D721Med (cell line): ENCODE results near the gene OR5A2.
"Not testable (repeated sequence)": the region's sequence is repeated elsewhere in the genome, so short reads cannot be mapped to it uniquely, and the experiment has no call there.

Source experiments
- DNase-seq: peaks from one replicate; pipeline ENCODE4 v3.0.0; 2011; ENCODE audit warnings: low spot score; ENCODE audit not compliant: insufficient read length
- FAIRE-seq: peaks from 2 replicates; lab custom pipeline; 2011; peaks lifted over from hg19 to GRCh38; lab: Jason Lieb, UNC
- CTCF ChIP-seq: IDR thresholded peaks from 2 replicates; pipeline ENCODE4 v1.5.1; 2012; ENCODE audit warnings: mild to moderate bottlenecking, control low read depth; ENCODE audit not compliant: insufficient read depth; ENCODE audit errors: missing control alignments

The OR5A2 gene

GRCh38 chr11:59426361-59427067 is at the start of gene OR5A2:
Gene OR5A2, minus strand, starts transcription at chr11:59426413. Its CDS starts 3,460 bp downstream, at chr11:59422953.
- no peak for FAIRE-seq
- TF ChIP-seq CTCF: no peak
- DNase-seq: no peak

GRCh38 chr11:59475176-59475575 is 49.0 kb upstream of the OR5A2 start:
- DNase-seq: no peak
- FAIRE-seq: no peak
- TF ChIP-seq CTCF: no peak

- no peak for FAIRE-seq
- DNase-seq: no peak
- no peak for TF ChIP-seq CTCF
Measured at GRCh38 chr11:59473015-59473414, 46.8 kb upstream of the OR5A2 start, which contains the start of gene OR4D10. Gene OR4D10, plus strand, starts transcription at chr11:59473315. Its CDS starts 4,115 bp downstream, at chr11:59477430.

- DNase-seq: no peak
- TF ChIP-seq CTCF: no peak
- no peak for FAIRE-seq
Measured at GRCh38 chr11:59463190-59463641, 37.0 kb upstream of the OR5A2 start.

GRCh38 chr11:59459916-59460315 is 33.7 kb upstream of the OR5A2 start:
- no peak for DNase-seq
- no peak for TF ChIP-seq CTCF
- no peak for FAIRE-seq

- no peak for TF ChIP-seq CTCF
- no peak for FAIRE-seq
- no peak for DNase-seq
Measured at GRCh38 chr11:59456661-59457060, 30.4 kb upstream of the OR5A2 start, which contains the start of gene OR4D6. Gene OR4D6, plus strand, starts transcription at chr11:59456961. Its CDS starts 0 bp downstream, at chr11:59456961.

- no peak for TF ChIP-seq CTCF
- no peak for DNase-seq
- FAIRE-seq: no peak
Measured at GRCh38 chr11:59448484-59448883, 22.3 kb upstream of the OR5A2 start.

GRCh38 chr11:59445624-59446023 is 19.4 kb upstream of the OR5A2 start:
- DNase-seq, FAIRE-seq: not testable (repeated sequence)
